Activated CD4-positive, alpha-beta T cell treated with anti-CD3 and anti-CD28 coated beads, Interleukin-2, amount 10 ng/mL, durations not matched to agents 7 days and 5 days (primary cell): ENCODE results near the gene SYMPK. TPM values are rescaled to one million over a fixed set of nuclear protein-coding genes. Genes with fewer than 3 reads are reported as not detected.
"Not testable (repeated sequence)": the region's sequence is repeated elsewhere in the genome, so short reads cannot be mapped to it uniquely, and the experiment has no call there.

Experiments used
- CTCF ChIA-PET: fragments of 350-600 bp; sonication (Branson Sonifier 250); formaldehyde crosslinking; loops from one replicate; lab custom pipeline; 2021; ENCODE audit warnings: antibody characterized with exemption; lab: Charles Lee
- POLR2A ChIA-PET: fragments of 350-600 bp; sonication (Branson Sonifier 250); formaldehyde crosslinking; loops from one replicate; lab custom pipeline; 2021; ENCODE audit warnings: antibody characterized with exemption; lab: Charles Lee
- DNase-seq: peaks from one replicate; pipeline ENCODE4 v3.0.0-alpha.2; 2020
- H3K27ac Mint-ChIP-seq: one replicate; pipeline ENCODE4 v1.8.0; 2021; ENCODE audit warnings: mild to moderate bottlenecking, moderate library complexity, mixed read lengths
- H3K27me3 Mint-ChIP-seq: one replicate; pipeline ENCODE4 v1.8.0; 2021; ENCODE audit warnings: mixed read lengths
- H3K36me3 Mint-ChIP-seq: one replicate; pipeline ENCODE4 v1.8.0; 2021; ENCODE audit warnings: low read depth, mixed read lengths
- H3K4me1 Mint-ChIP-seq: one replicate; pipeline ENCODE4 v1.8.0; 2021; ENCODE audit warnings: mixed read lengths
- H3K4me3 Mint-ChIP-seq: one replicate; pipeline ENCODE4 v1.8.0; 2021; ENCODE audit warnings: mild to moderate bottlenecking, moderate library complexity, mixed read lengths
- H3K9me3 Mint-ChIP-seq: one replicate; pipeline ENCODE4 v1.8.0; 2021; ENCODE audit warnings: mixed read lengths
- total RNA-seq, 2 experiments: library from RNA; stranded (reverse); gene quantifications; one replicate each; pipeline ENCODE4 v1.2.3, GENCODE V29; 2021

The SYMPK gene
- total RNA-seq, 2 experiments from 2014 or later, result 91.0 to 98.0 TPM

GRCh38 chr19:45801603-45802175 lies 61.3 kb downstream of the SYMPK start:
- CTCF ChIA-PET, result interaction anchor here (0.8 to 5.1 kb wide), 5 partner anchors 15 to 32 kb away, joined by 3 to 45 read pairs (median 5); partner anchors contain the start of gene SIX5
- H3K4me3 Mint-ChIP-seq, result no peak overlapping the region

GRCh38 chr19:45800070-45800553 lies 62.8 kb downstream of the SYMPK start:
- H3K4me1 Mint-ChIP-seq, result peaks cover 6% of the 10 kb centered on the region
- no peaks in the 10 kb centered on the region for H3K9me3 Mint-ChIP-seq
- H3K36me3 Mint-ChIP-seq, result no peaks in the 10 kb centered on the region
- H3K27ac Mint-ChIP-seq, result no peak overlapping the region
- peaks cover 44% of the 10 kb centered on the region for H3K27me3 Mint-ChIP-seq
- H3K4me3 Mint-ChIP-seq, result no peak overlapping the region
- POLR2A ChIA-PET, result interaction anchor here (0.7 kb wide), 1 partner anchor 79 kb away, joined by 3 read pairs; no protein-coding TSS in a partner anchor
- DNase-seq, result no peak
- CTCF ChIA-PET, result interaction anchor here (0.6 to 5.1 kb wide), 10 partner anchors 9 to 65 kb away, joined by 3 to 45 read pairs (median 6); partner anchors contain the start of gene SIX5

More at GRCh38 chr19:45801603-45802175, 61.3 kb downstream of the SYMPK start:
- H3K9me3 Mint-ChIP-seq, result no peaks in the 10 kb centered on the region
- no peak overlapping the region for H3K27ac Mint-ChIP-seq
- POLR2A ChIA-PET, result no interaction called here
- no peaks in the 10 kb centered on the region for H3K36me3 Mint-ChIP-seq
- H3K4me1 Mint-ChIP-seq, result peaks cover 6% of the 10 kb centered on the region
- peaks cover 37% of the 10 kb centered on the region for H3K27me3 Mint-ChIP-seq
- no peak for DNase-seq

GRCh38 chr19:45799541-45799940 lies 63.4 kb downstream of the SYMPK start:
- H3K9me3 Mint-ChIP-seq, H3K27ac Mint-ChIP-seq, H3K36me3 Mint-ChIP-seq, H3K4me3 Mint-ChIP-seq, H3K4me1 Mint-ChIP-seq, DNase-seq: not testable (repeated sequence)
- ChIA-PET POLR2A (interaction anchor here (0.7 to 1.1 kb wide), 2 partner anchors 31 to 78 kb away, joined by 3 to 4 read pairs; partner anchors contain the start of gene SIX5), CTCF (interaction anchor here (0.8 to 5.1 kb wide), 12 partner anchors 9 to 65 kb away, joined by 3 to 45 read pairs (median 4); partner anchors contain the start of genes SIX5 and SYMPK)
- peaks cover 49% of the 10 kb centered on the region for H3K27me3 Mint-ChIP-seq

GRCh38 chr19:45798995-45799517 lies 63.9 kb downstream of the SYMPK start:
- H3K27me3 Mint-ChIP-seq, result peaks cover 50% of the 10 kb centered on the region
- POLR2A ChIA-PET, result interaction anchor here (1.1 kb wide), 1 partner anchor 30 kb away, joined by 4 read pairs; the partner anchor contains the start of gene SIX5
- no peak overlapping the region for H3K27ac Mint-ChIP-seq
- DNase-seq, result peak; percentile 56
- H3K36me3 Mint-ChIP-seq, result no peaks in the 10 kb centered on the region
- peaks cover 7% of the 10 kb centered on the region for H3K4me1 Mint-ChIP-seq
- no peak overlapping the region for H3K4me3 Mint-ChIP-seq
- CTCF ChIA-PET, result interaction anchor here (0.8 to 5.1 kb wide), 12 partner anchors 10 to 466 kb away, joined by 3 to 45 read pairs (median 4); partner anchors contain the start of genes SIX5 and SYMPK
- H3K9me3 Mint-ChIP-seq, result no peaks in the 10 kb centered on the region

GRCh38 chr19:45794627-45795026 lies 68.3 kb downstream of the SYMPK start:
- Mint-ChIP-seq H3K27me3 (peaks cover 44% of the 10 kb centered on the region), H3K4me1 (peaks cover 36% of the 10 kb centered on the region), H3K27ac (no peak overlapping the region), H3K4me3 (no peak overlapping the region), H3K9me3 (no peaks in the 10 kb centered on the region), H3K36me3 (peaks cover 7% of the 10 kb centered on the region)
- no peak for DNase-seq
- ChIA-PET POLR2A (no interaction called here), CTCF (interaction anchor here (0.6 to 1.4 kb wide), 4 partner anchors 16 to 27 kb away, joined by 3 to 6 read pairs (median 4); partner anchors contain the start of gene SIX5)

GRCh38 chr19:45793876-45794275 lies 69.1 kb downstream of the SYMPK start:
- H3K4me1 Mint-ChIP-seq, result peaks cover 33% of the 10 kb centered on the region
- H3K4me3 Mint-ChIP-seq, result peak overlapping the region; percentile 9

GRCh38 chr19:45793178-45793564 lies 69.8 kb downstream of the SYMPK start:
- DNase-seq, result no peak
- CTCF ChIA-PET, result interaction anchor here (0.6 to 5.1 kb wide), 10 partner anchors 12 to 353 kb away, joined by 3 to 34 read pairs (median 4); partner anchors contain the start of gene SIX5
- Mint-ChIP-seq H3K36me3 (peaks cover 19% of the 10 kb centered on the region), H3K4me1 (peaks cover 30% of the 10 kb centered on the region), H3K27me3 (peaks cover 46% of the 10 kb centered on the region), H3K27ac (peak overlapping the region; percentile 14), H3K4me3 (peak overlapping the region; percentile 67), H3K9me3 (no peaks in the 10 kb centered on the region)
- POLR2A ChIA-PET, result interaction anchor here (0.6 to 0.7 kb wide), 2 partner anchors 24 to 1157 kb away, joined by 3 read pairs; partner anchors contain the start of gene SIX5

More at GRCh38 chr19:45793876-45794275, 69.1 kb downstream of the SYMPK start:
- Mint-ChIP-seq H3K9me3 (no peaks in the 10 kb centered on the region), H3K36me3 (peaks cover 15% of the 10 kb centered on the region), H3K27me3 (peaks cover 44% of the 10 kb centered on the region), H3K27ac (no peak overlapping the region)
- ChIA-PET CTCF (interaction anchor here (0.7 to 5.1 kb wide), 3 partner anchors 15 to 57 kb away, joined by 4 to 34 read pairs (median 5); partner anchors contain the start of gene SIX5), POLR2A (no interaction called here)
- no peak for DNase-seq

GRCh38 chr19:45792470-45793177 lies 70.3 kb downstream of the SYMPK start, which contains the start of gene DMWD:
Gene DMWD, minus strand, starts transcription at chr19:45792845. Its CDS starts 89 bp downstream, at chr19:45792756.
- peaks cover 30% of the 10 kb centered on the region for H3K4me1 Mint-ChIP-seq
- POLR2A ChIA-PET, result interaction anchor here (0.6 to 0.7 kb wide), 4 partner anchors 24 to 1158 kb away, joined by 3 to 7 read pairs (median 3); partner anchors contain the start of gene SIX5

GRCh38 chr19:45791744-45792469 lies 71.0 kb downstream of the SYMPK start:
- H3K4me3 Mint-ChIP-seq, result peak overlapping the region; percentile 83
- H3K27me3 Mint-ChIP-seq, result peaks cover 49% of the 10 kb centered on the region
- H3K27ac Mint-ChIP-seq, result peak overlapping the region; percentile 77
- DNase-seq, result no peak
- ChIA-PET CTCF (interaction anchor here (1.6 to 5.1 kb wide), 4 partner anchors 13 to 25 kb away, joined by 5 to 34 read pairs (median 10); partner anchors contain the start of gene SIX5), POLR2A (interaction anchor here (0.7 kb wide), 1 partner anchor 214 kb away, joined by 3 read pairs; no protein-coding TSS in a partner anchor)
- peaks cover 30% of the 10 kb centered on the region for H3K4me1 Mint-ChIP-seq
- peaks cover 27% of the 10 kb centered on the region for H3K36me3 Mint-ChIP-seq
- no peaks in the 10 kb centered on the region for H3K9me3 Mint-ChIP-seq

More at GRCh38 chr19:45792470-45793177, 70.3 kb downstream of the SYMPK start, which contains the start of gene DMWD:
- Mint-ChIP-seq H3K4me3 (peak within 1 kb of the TSS; percentile 83), H3K27me3 (peaks cover 47% of the 10 kb centered on the region), H3K36me3 (peaks cover 23% of the 10 kb centered on the region), H3K9me3 (no peaks in the 10 kb centered on the region), H3K27ac (peak within 1 kb of the TSS; percentile 77)
- DNase-seq, result peak; percentile 99
- CTCF ChIA-PET, result interaction anchor here (0.6 to 5.1 kb wide), 11 partner anchors 13 to 353 kb away, joined by 3 to 34 read pairs (median 4); partner anchors contain the start of gene SIX5

- H3K27me3 Mint-ChIP-seq, result peaks cover 43% of the 10 kb centered on the region
- POLR2A ChIA-PET, result no interaction called here
- peaks cover 32% of the 10 kb centered on the region for H3K36me3 Mint-ChIP-seq
Measured at GRCh38 chr19:45790942-45791341, 72.0 kb downstream of the SYMPK start.

More at GRCh38 chr19:45790942-45791341, 72.0 kb downstream of the SYMPK start:
- Mint-ChIP-seq H3K9me3 (no peaks in the 10 kb centered on the region), H3K4me3 (peak overlapping the region; percentile 83), H3K4me1 (peaks cover 30% of the 10 kb centered on the region), H3K27ac (no peak overlapping the region)
- DNase-seq, result peak; percentile 68
- CTCF ChIA-PET, result interaction anchor here (0.6 to 5.1 kb wide), 4 partner anchors 12 to 26 kb away, joined by 3 to 34 read pairs (median 10); partner anchors contain the start of gene SIX5
